ENCODE data around the gene WNT1.

WNT1 gene

GRCh38 chr12:49014547-49014946, 36.4 kb downstream of the WNT1 start:
- Histone ChIP-seq H3K27ac (no peak overlapping the region), H3K4me3 (ENCODE audit: low read depth in 1 of 2, low read length in 1 of 2) (no peak overlapping the region), H3K27me3 (no peaks in the 10 kb centered on the region)

GRCh38 chr12:49015196-49015595, 37.1 kb downstream of the WNT1 start:
- TF ChIP-seq CTCF (IDR thresholded peaks at IDR 0.05) = no peak
- H3K36me3 ChIP-seq = peaks cover 25% of the 10 kb centered on the region
- no peak overlapping the region for H3K4me3 ChIP-seq (ENCODE audit: low read depth in 1 of 2, low read length in 1 of 2)
- no peaks in the 10 kb centered on the region for H3K27me3 ChIP-seq
- no peak overlapping the region for H3K27ac ChIP-seq
- H3K4me1 ChIP-seq (ENCODE audit: control insufficient read depth in 1 of 2, insufficient read depth in 1 of 2, low read depth in 1 of 2, low read length in 1 of 2) = peaks cover 24% of the 10 kb centered on the region in 2 experiments
- no peaks in the 10 kb centered on the region for H3K9me3 ChIP-seq

More at GRCh38 chr12:49014547-49014946, 36.4 kb downstream of the WNT1 start:
- Histone ChIP-seq H3K36me3 (peaks cover 27% of the 10 kb centered on the region), H3K9me3 (no peaks in the 10 kb centered on the region), H3K4me1 (ENCODE audit: control insufficient read depth in 1 of 2, insufficient read depth in 1 of 2, low read depth in 1 of 2, low read length in 1 of 2) (peaks cover 17 to 19% of the 10 kb centered on the region in 2 experiments)
- no peak for TF ChIP-seq CTCF (IDR thresholded peaks at IDR 0.05)

- Histone ChIP-seq H3K4me3 (ENCODE audit: low read depth in 1 of 2, low read length in 1 of 2) (peak overlapping the region; percentile 69 to 73), H3K27ac (peak overlapping the region; percentile 91), H3K4me1 (ENCODE audit: control insufficient read depth in 1 of 2, insufficient read depth in 1 of 2, low read depth in 1 of 2, low read length in 1 of 2) (peaks cover 24 to 28% of the 10 kb centered on the region in 2 experiments), H3K27me3 (no peaks in the 10 kb centered on the region), H3K36me3 (peaks cover 30% of the 10 kb centered on the region), H3K9me3 (no peaks in the 10 kb centered on the region)
- TF ChIP-seq CTCF (IDR thresholded peaks at IDR 0.05) = no peak
Measured at GRCh38 chr12:49017891-49018260, 39.8 kb downstream of the WNT1 start.

GRCh38 chr12:49018261-49019119, 40.4 kb downstream of the WNT1 start, which contains the start of gene PRKAG1:
Gene PRKAG1 (minus strand): TSS chr12:49018776. CDS start chr12:49018740, 36 bp downstream.
- no peaks in the 10 kb centered on the region for H3K9me3 ChIP-seq

GRCh38 chr12:49019120-49019430, 41.0 kb downstream of the WNT1 start:
- peaks cover 41% of the 10 kb centered on the region for H3K36me3 ChIP-seq
- no peak for TF ChIP-seq CTCF (IDR thresholded peaks at IDR 0.05)

More at GRCh38 chr12:49018261-49019119, 40.4 kb downstream of the WNT1 start, which contains the start of gene PRKAG1:
- peak within 1 kb of the TSS; percentile 69 to 73 for H3K4me3 ChIP-seq (ENCODE audit: low read depth in 1 of 2, low read length in 1 of 2)
- H3K27ac ChIP-seq = peak within 1 kb of the TSS; percentile 91
- peaks cover 35% of the 10 kb centered on the region for H3K36me3 ChIP-seq
- peaks cover 24 to 28% of the 10 kb centered on the region in 2 experiments for H3K4me1 ChIP-seq (ENCODE audit: control insufficient read depth in 1 of 2, insufficient read depth in 1 of 2, low read depth in 1 of 2, low read length in 1 of 2)
- peak; percentile 73 for TF ChIP-seq CTCF (IDR thresholded peaks at IDR 0.05)
- no peaks in the 10 kb centered on the region for H3K27me3 ChIP-seq

More at GRCh38 chr12:49019120-49019430, 41.0 kb downstream of the WNT1 start:
- peak overlapping the region; percentile 69 to 73 for H3K4me3 ChIP-seq (ENCODE audit: low read depth in 1 of 2, low read length in 1 of 2)
- no peaks in the 10 kb centered on the region for H3K27me3 ChIP-seq
- peak overlapping the region; percentile 91 for H3K27ac ChIP-seq
- peaks cover 24 to 28% of the 10 kb centered on the region in 2 experiments for H3K4me1 ChIP-seq (ENCODE audit: control insufficient read depth in 1 of 2, insufficient read depth in 1 of 2, low read depth in 1 of 2, low read length in 1 of 2)
- H3K9me3 ChIP-seq = no peaks in the 10 kb centered on the region

Data from neutrophil (primary cell).